ENCODE results near the gene JAM3. TPM values are rescaled to one million over a fixed set of nuclear protein-coding genes. Genes with fewer than 3 reads are reported as not detected.

JAM3 gene
- total RNA-seq, 1 donor from 2014 or later: 68.1 TPM

GRCh38 chr11:134132808-134133207 is 63.9 kb downstream of the JAM3 start:
- H3K36me3 Mint-ChIP-seq: peaks cover 61% of the 10 kb centered on the region
- Histone ChIP-seq H3K9me3 (ENCODE audit: low read depth) (peaks cover 5% of the 10 kb centered on the region), H4K20me1 (ENCODE audit: low read depth) (no peaks in the 10 kb centered on the region), H3K27me3 (no peaks in the 10 kb centered on the region), H3K79me2 (ENCODE audit: low read depth) (peaks cover 21% of the 10 kb centered on the region), H3F3A (ENCODE audit: low read depth) (no peaks in the 10 kb centered on the region), H3K9ac (no peak overlapping the region), H3K4me3 (no peak overlapping the region), H3K36me3 (peaks cover 2% of the 10 kb centered on the region), H3K27ac (no peak overlapping the region), H3K4me1 (no peaks in the 10 kb centered on the region), H3K4me2 (no peak overlapping the region), H2AFZ (replicated peaks) (no peak overlapping the region)
- no peak overlapping the region for H3K27ac Mint-ChIP-seq
- no peak overlapping the region for H3K4me3 Mint-ChIP-seq
- H3K27me3 Mint-ChIP-seq (ENCODE audit: insufficient read depth, low read depth): no peaks in the 10 kb centered on the region
- no peak for TF ChIP-seq EZH2 (IDR thresholded peaks at IDR 0.05)
- TF ChIP-seq, protein P1, sequence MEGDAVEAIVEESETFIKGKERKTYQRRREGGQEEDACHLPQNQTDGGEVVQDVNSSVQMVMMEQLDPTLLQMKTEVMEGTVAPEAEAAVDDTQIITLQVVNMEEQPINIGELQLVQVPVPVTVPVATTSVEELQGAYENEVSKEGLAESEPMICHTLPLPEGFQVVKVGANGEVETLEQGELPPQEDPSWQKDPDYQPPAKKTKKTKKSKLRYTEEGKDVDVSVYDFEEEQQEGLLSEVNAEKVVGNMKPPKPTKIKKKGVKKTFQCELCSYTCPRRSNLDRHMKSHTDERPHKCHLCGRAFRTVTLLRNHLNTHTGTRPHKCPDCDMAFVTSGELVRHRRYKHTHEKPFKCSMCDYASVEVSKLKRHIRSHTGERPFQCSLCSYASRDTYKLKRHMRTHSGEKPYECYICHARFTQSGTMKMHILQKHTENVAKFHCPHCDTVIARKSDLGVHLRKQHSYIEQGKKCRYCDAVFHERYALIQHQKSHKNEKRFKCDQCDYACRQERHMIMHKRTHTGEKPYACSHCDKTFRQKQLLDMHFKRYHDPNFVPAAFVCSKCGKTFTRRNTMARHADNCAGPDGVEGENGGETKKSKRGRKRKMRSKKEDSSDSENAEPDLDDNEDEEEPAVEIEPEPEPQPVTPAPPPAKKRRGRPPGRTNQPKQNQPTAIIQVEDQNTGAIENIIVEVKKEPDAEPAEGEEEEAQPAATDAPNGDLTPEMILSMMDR (IDR thresholded peaks at IDR 0.05): no peak
- TF ChIP-seq EZH2phosphoT487 (IDR thresholded peaks at IDR 0.05): no peak
- no peak for DNase-seq (ENCODE audit: low spot score)
- no peaks in the 10 kb centered on the region for H3K4me1 Mint-ChIP-seq
- H3K9me3 Mint-ChIP-seq: peaks cover 68% of the 10 kb centered on the region

GRCh38 chr11:134134167-134134566 is 65.3 kb downstream of the JAM3 start:
- H3K27ac ChIP-seq: no peak overlapping the region
- Mint-ChIP-seq H3K27ac (no peak overlapping the region), H3K27me3 (ENCODE audit: insufficient read depth, low read depth) (no peaks in the 10 kb centered on the region), H3K9me3 (peaks cover 65% of the 10 kb centered on the region), H3K4me3 (no peak overlapping the region), H3K4me1 (peaks cover 1% of the 10 kb centered on the region), H3K36me3 (peaks cover 51% of the 10 kb centered on the region)
- peaks cover 2% of the 10 kb centered on the region for H3K36me3 ChIP-seq
- no peak overlapping the region for H3K4me2 ChIP-seq
- peaks cover 5% of the 10 kb centered on the region for H3K9me3 ChIP-seq (ENCODE audit: low read depth)
- DNase-seq (ENCODE audit: low spot score): no peak
- peaks cover 26% of the 10 kb centered on the region for H3K79me2 ChIP-seq (ENCODE audit: low read depth)
- no peak overlapping the region for H3K4me3 ChIP-seq
- H3K27me3 ChIP-seq: no peaks in the 10 kb centered on the region
- peaks cover 3% of the 10 kb centered on the region for H3K4me1 ChIP-seq
- peaks cover 5% of the 10 kb centered on the region for H3F3A ChIP-seq (ENCODE audit: low read depth)
- H4K20me1 ChIP-seq (ENCODE audit: low read depth): no peaks in the 10 kb centered on the region
- H2AFZ ChIP-seq (replicated peaks): no peak overlapping the region
- no peak overlapping the region for H3K9ac ChIP-seq
- TF ChIP-seq, protein P1 (IDR thresholded peaks at IDR 0.05): no peak
- TF ChIP-seq EZH2phosphoT487 (IDR thresholded peaks at IDR 0.05) (no peak), EZH2 (IDR thresholded peaks at IDR 0.05) (no peak)

GRCh38 chr11:134138376-134138775 is 69.5 kb downstream of the JAM3 start:
- Histone ChIP-seq H3K4me3 (no peak overlapping the region), H3K27ac (no peak overlapping the region), H3F3A (ENCODE audit: low read depth) (peaks cover 11% of the 10 kb centered on the region), H2AFZ (replicated peaks) (no peak overlapping the region), H3K79me2 (ENCODE audit: low read depth) (peaks cover 26% of the 10 kb centered on the region), H3K9me3 (ENCODE audit: low read depth) (no peaks in the 10 kb centered on the region), H3K4me2 (no peak overlapping the region), H3K9ac (no peak overlapping the region), H3K36me3 (peaks cover 2% of the 10 kb centered on the region), H3K4me1 (peaks cover 8% of the 10 kb centered on the region), H3K27me3 (no peaks in the 10 kb centered on the region), H4K20me1 (ENCODE audit: low read depth) (no peaks in the 10 kb centered on the region)
- Mint-ChIP-seq H3K4me3 (no peak overlapping the region), H3K27ac (no peak overlapping the region), H3K4me1 (peaks cover 4% of the 10 kb centered on the region), H3K36me3 (peaks cover 51% of the 10 kb centered on the region), H3K9me3 (peaks cover 34% of the 10 kb centered on the region), H3K27me3 (ENCODE audit: insufficient read depth, low read depth) (no peaks in the 10 kb centered on the region)
- no peak for TF ChIP-seq EZH2phosphoT487 (IDR thresholded peaks at IDR 0.05)
- TF ChIP-seq EZH2 (IDR thresholded peaks at IDR 0.05): no peak
- TF ChIP-seq, protein P1 (IDR thresholded peaks at IDR 0.05): no peak
- DNase-seq (ENCODE audit: low spot score): no peak
